ENCODE data around the gene RPS19BP1. TPM values are rescaled to one million over a fixed set of nuclear protein-coding genes. Genes with fewer than 3 reads are reported as not detected.

The RPS19BP1 gene
- total RNA-seq, 2 donors from 2014 or later = 47.6 to 64.2 TPM

- Mint-ChIP-seq H3K27ac (no peak overlapping the region), H3K9me3 (no peaks in the 10 kb centered on the region), H3K36me3 (no peaks in the 10 kb centered on the region)
- DNase-seq (ENCODE audit: low spot score in 2 of 2) = no peak
- ATAC-seq = no peak
Measured at GRCh38 chr22:39490966-39491680, 41.4 kb downstream of the RPS19BP1 start.

- peak overlapping the region in 1 of 2 donors; percentile 24 for H3K27ac Mint-ChIP-seq
Measured at GRCh38 chr22:39490135-39490798, 42.3 kb downstream of the RPS19BP1 start.

GRCh38 chr22:39489094-39490068, 43.2 kb downstream of the RPS19BP1 start:
- H3K36me3 Mint-ChIP-seq = no peaks in the 10 kb centered on the region
- no peaks in the 10 kb centered on the region for H3K9me3 Mint-ChIP-seq
- ATAC-seq (no peak), DNase-seq (ENCODE audit: low spot score in 2 of 2) (no peak)
- H3K27ac Mint-ChIP-seq = peak overlapping the region in 1 of 2 donors; percentile 24

More at GRCh38 chr22:39490135-39490798, 42.3 kb downstream of the RPS19BP1 start:
- peak; percentile 66 to 75 for DNase-seq (ENCODE audit: low spot score in 2 of 2)
- ATAC-seq = peak; percentile 98 to 99
- Mint-ChIP-seq H3K36me3 (no peaks in the 10 kb centered on the region), H3K9me3 (no peaks in the 10 kb centered on the region)

GRCh38 chr22:39488563-39489083, 43.9 kb downstream of the RPS19BP1 start:
- no peak for DNase-seq (ENCODE audit: low spot score in 2 of 2)

GRCh38 chr22:39487826-39488520, 44.6 kb downstream of the RPS19BP1 start:
- DNase-seq (ENCODE audit: low spot score in 2 of 2) = no peak
- Mint-ChIP-seq H3K36me3 (no peaks in the 10 kb centered on the region), H3K27ac (no peak overlapping the region), H3K9me3 (no peaks in the 10 kb centered on the region)
- ATAC-seq = no peak

More at GRCh38 chr22:39488563-39489083, 43.9 kb downstream of the RPS19BP1 start:
- Mint-ChIP-seq H3K36me3 (no peaks in the 10 kb centered on the region), H3K27ac (no peak overlapping the region), H3K9me3 (no peaks in the 10 kb centered on the region)
- ATAC-seq = no peak

GRCh38 chr22:39486951-39487825, 45.4 kb downstream of the RPS19BP1 start:
- Mint-ChIP-seq H3K9me3 (no peaks in the 10 kb centered on the region), H3K36me3 (no peaks in the 10 kb centered on the region), H3K27ac (no peak overlapping the region)
- no peak for ATAC-seq
- DNase-seq (ENCODE audit: low spot score in 2 of 2) = no peak

- Mint-ChIP-seq H3K27ac (no peak overlapping the region), H3K36me3 (no peaks in the 10 kb centered on the region), H3K9me3 (no peaks in the 10 kb centered on the region)
- DNase-seq (ENCODE audit: low spot score in 2 of 2) (no peak), ATAC-seq (no peak)
Measured at GRCh38 chr22:39482768-39483167, 49.8 kb downstream of the RPS19BP1 start.

- Mint-ChIP-seq H3K36me3 (no peaks in the 10 kb centered on the region), H3K9me3 (no peaks in the 10 kb centered on the region), H3K27ac (no peak overlapping the region)
- ATAC-seq (no peak), DNase-seq (ENCODE audit: low spot score in 2 of 2) (no peak)
Measured at GRCh38 chr22:39481595-39481994, 51.0 kb downstream of the RPS19BP1 start.

GRCh38 chr22:39481054-39481453, 51.5 kb downstream of the RPS19BP1 start:
- no peaks in the 10 kb centered on the region for H3K36me3 Mint-ChIP-seq
- no peaks in the 10 kb centered on the region for H3K9me3 Mint-ChIP-seq
- ATAC-seq = no peak
- DNase-seq (ENCODE audit: low spot score in 2 of 2) = no peak
- H3K27ac Mint-ChIP-seq = no peak overlapping the region

- Mint-ChIP-seq H3K36me3 (no peaks in the 10 kb centered on the region), H3K9me3 (no peaks in the 10 kb centered on the region), H3K27ac (no peak overlapping the region)
- ATAC-seq (no peak), DNase-seq (ENCODE audit: low spot score in 2 of 2) (no peak)
Measured at GRCh38 chr22:39480557-39480956, 52.0 kb downstream of the RPS19BP1 start.

- Mint-ChIP-seq H3K27ac (no peak overlapping the region), H3K9me3 (no peaks in the 10 kb centered on the region), H3K36me3 (no peaks in the 10 kb centered on the region)
- no peak for ATAC-seq
- no peak for DNase-seq (ENCODE audit: low spot score in 2 of 2)
Measured at GRCh38 chr22:39479254-39479653, 53.3 kb downstream of the RPS19BP1 start.

Other genes starting within 250 kb of the RPS19BP1 start
- gene RPL3, start 213.1 kb downstream of the RPS19BP1 start, total RNA-seq = 1,000 to 10,000 TPM; 2,348 to 3,152 TPM
- gene SYNGR1, start 182.8 kb downstream of the RPS19BP1 start, total RNA-seq = 1 to 10 TPM in 1 of 2 donors, under 1 TPM in 1; 0.46 to 1.2 TPM
- 10 to 100 TPM; 14.0 to 22.0 TPM for gene TAB1, start 133.0 kb downstream of the RPS19BP1 start, total RNA-seq
- 1 to 10 TPM; 1.9 to 2.8 TPM for gene MGAT3, start 75.7 kb downstream of the RPS19BP1 start, total RNA-seq
- 10 to 100 TPM; 37.5 to 52.2 TPM for gene MIEF1, start 30.5 kb downstream of the RPS19BP1 start, total RNA-seq
- gene ATF4, start 12.2 kb downstream of the RPS19BP1 start, total RNA-seq = 100 to 1,000 TPM; 460 to 506 TPM
- 1 to 10 TPM in 1 of 2 donors, under 1 TPM in 1; 0.27 to 1.4 TPM for gene CACNA1I, start 38.0 kb upstream of the RPS19BP1 start, total RNA-seq